ENCODE data around the gene ELOVL5. TPM values are rescaled to one million over a fixed set of nuclear protein-coding genes. Genes with fewer than 3 reads are reported as not detected.

ELOVL5 gene
- total RNA-seq, 1 donor, result 118 TPM

DNA sequence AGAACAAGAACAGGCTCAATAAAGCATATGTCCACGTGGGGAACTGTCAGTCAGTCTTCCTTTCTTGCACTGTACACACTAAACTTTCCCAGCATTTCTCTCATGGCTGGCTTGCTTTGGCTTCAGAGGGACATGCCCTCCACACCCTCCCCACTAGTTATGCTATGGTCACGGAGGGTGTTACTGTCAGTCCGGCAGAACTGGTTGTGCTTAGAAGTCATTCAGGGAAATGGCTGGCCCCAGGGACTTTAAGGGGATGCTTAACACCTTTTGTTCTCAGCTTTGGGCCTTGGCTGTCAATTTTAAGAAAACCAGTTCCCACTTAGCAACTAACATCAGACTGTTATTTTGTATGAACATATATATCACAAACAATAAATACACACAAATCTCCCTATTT, 55.1 kb downstream of the ELOVL5 start:
- TF ChIP-seq, protein P1, sequence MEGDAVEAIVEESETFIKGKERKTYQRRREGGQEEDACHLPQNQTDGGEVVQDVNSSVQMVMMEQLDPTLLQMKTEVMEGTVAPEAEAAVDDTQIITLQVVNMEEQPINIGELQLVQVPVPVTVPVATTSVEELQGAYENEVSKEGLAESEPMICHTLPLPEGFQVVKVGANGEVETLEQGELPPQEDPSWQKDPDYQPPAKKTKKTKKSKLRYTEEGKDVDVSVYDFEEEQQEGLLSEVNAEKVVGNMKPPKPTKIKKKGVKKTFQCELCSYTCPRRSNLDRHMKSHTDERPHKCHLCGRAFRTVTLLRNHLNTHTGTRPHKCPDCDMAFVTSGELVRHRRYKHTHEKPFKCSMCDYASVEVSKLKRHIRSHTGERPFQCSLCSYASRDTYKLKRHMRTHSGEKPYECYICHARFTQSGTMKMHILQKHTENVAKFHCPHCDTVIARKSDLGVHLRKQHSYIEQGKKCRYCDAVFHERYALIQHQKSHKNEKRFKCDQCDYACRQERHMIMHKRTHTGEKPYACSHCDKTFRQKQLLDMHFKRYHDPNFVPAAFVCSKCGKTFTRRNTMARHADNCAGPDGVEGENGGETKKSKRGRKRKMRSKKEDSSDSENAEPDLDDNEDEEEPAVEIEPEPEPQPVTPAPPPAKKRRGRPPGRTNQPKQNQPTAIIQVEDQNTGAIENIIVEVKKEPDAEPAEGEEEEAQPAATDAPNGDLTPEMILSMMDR (IDR thresholded peaks at IDR 0.05; ENCODE audit: insufficient read depth, low read depth, low read length), result no peak
- no peak overlapping the region for H3K4me3 ChIP-seq (ENCODE audit: low read depth, low read length)
- no peak for DNase-seq (ENCODE audit: low read depth)

DNA sequence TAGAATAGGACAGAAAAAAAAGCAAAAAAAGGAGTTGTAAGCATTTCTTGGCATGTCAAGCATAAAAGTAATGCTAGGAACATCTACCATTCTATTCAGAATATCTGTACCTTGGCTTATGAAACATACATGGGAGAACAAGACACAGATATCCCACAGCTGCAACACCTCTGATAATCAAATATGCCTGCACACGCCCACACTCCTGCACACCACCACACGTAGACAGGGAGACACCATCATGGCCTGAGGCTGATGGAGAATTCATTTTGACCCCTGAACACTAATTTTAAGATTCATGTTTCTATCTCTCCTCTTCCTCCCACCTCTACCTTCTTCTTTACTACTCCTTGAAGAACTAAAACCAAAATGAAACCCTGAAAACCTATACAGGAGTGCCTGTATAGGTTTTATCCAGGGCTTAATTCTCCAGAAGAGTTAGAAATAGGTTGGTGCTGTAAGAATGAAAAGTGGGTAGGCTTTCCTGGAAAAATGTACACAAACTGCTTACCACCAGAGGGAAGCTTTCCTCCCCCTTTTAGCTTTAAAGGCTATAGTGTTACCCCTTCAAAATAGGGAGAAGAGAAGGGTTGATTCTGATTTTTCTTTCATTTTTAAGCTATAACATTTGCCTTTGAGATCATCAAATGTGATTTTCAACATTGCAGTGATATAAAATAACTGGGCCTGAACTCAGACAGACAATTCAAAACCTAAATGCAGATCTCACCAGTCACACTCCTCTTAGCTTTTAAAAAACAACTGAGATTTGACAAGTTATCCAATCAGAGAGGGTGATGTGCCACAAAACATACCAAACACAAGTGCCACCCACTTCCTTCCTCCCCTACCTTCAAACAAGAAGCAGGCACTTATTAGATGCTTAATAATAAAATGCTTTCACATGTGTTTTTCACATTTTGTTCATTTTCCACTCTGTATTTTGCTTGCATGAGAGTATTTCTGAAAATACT, 57.9 kb downstream of the ELOVL5 start:
- no peak overlapping the region for H3K4me3 ChIP-seq (ENCODE audit: low read depth, low read length)
- no peak for DNase-seq (ENCODE audit: low read depth)
- TF ChIP-seq, protein P1 (IDR thresholded peaks at IDR 0.05; ENCODE audit: insufficient read depth, low read depth, low read length), result peak; percentile 25

DNA sequence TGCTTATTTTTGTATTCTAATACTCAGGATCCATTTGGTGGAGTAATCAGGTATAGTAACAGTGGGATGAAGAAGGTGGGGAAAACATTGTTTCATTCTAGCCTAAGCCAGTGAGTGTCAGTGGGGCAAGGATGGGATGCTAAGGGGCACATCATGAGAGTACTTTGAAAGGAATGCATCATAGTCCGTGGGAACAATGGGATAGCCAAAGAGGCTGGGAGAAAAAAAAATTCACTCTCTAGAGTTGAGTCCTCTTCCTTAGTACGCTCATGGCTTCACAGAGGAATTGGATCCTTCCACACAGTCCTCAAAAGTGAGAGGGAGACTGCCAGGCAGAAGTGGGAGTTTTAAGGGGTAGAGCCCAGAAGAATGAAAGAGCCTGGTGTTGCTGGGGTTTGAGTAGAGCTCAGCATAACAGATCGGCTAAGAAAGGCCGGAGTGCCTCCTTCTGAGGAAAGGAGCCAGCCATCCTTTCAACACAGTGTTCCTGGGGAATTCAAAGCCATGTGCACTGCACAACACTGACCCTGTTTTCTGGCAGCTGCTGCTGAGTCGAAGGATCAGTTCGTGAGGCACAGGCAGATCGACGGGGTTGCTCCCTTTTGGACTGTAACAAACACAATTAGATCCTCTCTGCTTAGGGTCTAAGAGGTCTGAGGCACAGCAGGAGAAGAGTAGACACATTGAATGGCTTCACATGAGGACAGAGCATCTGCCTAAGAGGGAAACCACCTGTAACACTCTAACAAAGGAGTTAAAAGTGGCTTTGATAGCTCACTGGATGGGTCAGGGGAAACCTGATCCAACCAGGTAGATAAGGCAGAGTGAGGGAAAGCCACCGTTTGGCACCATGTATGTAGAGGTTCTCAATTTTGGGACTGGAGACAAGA, 61.2 kb downstream of the ELOVL5 start:
- H3K4me3 ChIP-seq (ENCODE audit: low read depth, low read length), result no peak overlapping the region
- DNase-seq (ENCODE audit: low read depth), result no peak
- TF ChIP-seq, protein P1 (IDR thresholded peaks at IDR 0.05; ENCODE audit: insufficient read depth, low read depth, low read length), result no peak

DNA sequence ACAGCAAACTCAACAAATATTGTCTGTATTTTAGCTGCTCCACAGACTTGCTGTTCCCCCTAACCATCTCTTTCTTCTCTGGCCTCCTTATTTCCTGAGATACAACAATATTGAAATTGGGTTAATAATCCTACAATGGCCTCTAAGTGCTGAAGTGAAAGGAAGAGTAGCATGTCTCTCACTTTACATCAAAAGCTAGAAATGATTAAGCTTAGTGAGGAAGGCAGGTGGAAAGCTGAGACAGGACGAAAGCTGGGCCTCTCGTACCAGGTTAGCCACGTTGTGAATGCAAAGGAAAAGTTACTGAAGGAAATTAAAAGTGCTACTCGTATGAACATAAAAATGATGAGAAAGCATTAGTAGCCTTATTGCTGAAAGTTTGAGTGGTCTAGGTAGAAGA, 63.8 kb downstream of the ELOVL5 start:
- TF ChIP-seq, protein P1 (IDR thresholded peaks at IDR 0.05; ENCODE audit: insufficient read depth, low read depth, low read length), result no peak
- no peak for DNase-seq (ENCODE audit: low read depth)
- no peak overlapping the region for H3K4me3 ChIP-seq (ENCODE audit: low read depth, low read length)

DNA sequence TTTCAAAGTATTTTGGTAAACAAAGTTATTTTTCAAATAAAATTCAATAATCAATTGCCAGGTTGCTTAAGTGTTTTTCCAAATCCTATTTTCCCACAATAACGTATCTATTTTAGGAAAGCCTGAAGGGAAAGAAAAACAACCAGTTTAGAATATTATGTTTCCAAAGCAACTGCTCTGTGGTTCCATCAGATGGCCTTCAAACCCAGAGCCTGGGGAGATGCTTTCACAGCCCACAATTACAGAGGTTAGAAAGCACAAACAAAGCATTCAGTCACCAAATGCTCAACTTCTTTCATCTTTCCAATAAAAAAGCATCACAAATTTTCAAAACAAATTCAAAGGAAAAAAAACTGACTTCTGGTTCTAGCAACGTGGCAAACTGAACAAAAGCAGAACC, 66.0 kb downstream of the ELOVL5 start:
- no peak overlapping the region for H3K4me3 ChIP-seq (ENCODE audit: low read depth, low read length)
- TF ChIP-seq, protein P1 (IDR thresholded peaks at IDR 0.05; ENCODE audit: insufficient read depth, low read depth, low read length), result no peak
- DNase-seq (ENCODE audit: low read depth), result peak; percentile 57

DNA sequence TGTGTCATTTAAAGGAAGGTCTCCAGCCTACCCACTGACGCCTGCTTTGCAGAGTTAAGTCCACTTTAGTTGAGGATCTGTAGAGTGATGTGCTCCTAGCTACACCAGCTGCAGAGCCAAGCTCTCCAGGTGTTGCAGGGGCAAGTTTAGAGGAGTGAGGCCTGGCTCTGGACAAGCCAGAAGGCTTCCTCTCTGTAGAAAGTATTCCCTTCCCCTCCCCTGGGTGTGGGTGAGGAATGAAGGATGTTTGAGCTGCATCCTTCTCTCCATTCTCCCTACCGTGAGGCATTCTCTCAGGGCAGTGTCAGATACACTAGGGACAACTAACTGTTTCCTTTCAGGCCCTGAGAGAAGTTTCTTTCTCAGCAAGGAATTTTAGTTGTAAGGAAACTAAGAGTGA, 66.5 kb downstream of the ELOVL5 start:
- DNase-seq (ENCODE audit: low read depth), result no peak
- TF ChIP-seq, protein P1 (IDR thresholded peaks at IDR 0.05; ENCODE audit: insufficient read depth, low read depth, low read length), result no peak
- H3K4me3 ChIP-seq (ENCODE audit: low read depth, low read length), result no peak overlapping the region
